H4 (cell line): ENCODE measurements around the gene SHC2. TPM values are rescaled to one million over a fixed set of nuclear protein-coding genes. Genes with fewer than 3 reads are reported as not detected.

ENCODE experiments used
- DNase-seq: peaks from one replicate; pipeline ENCODE4 v3.0.0-alpha.2; 2015; ENCODE audit warnings: low spot score
- total RNA-seq: library from RNA; depleted of rRNA; stranded (reverse); fragments of >200 nt; shearing (Covaris generic); gene quantifications from 2 replicates; pipeline ENCODE4 v1.2.3, GENCODE V29; 2014; rRNA removed

Gene SHC2, protein sequence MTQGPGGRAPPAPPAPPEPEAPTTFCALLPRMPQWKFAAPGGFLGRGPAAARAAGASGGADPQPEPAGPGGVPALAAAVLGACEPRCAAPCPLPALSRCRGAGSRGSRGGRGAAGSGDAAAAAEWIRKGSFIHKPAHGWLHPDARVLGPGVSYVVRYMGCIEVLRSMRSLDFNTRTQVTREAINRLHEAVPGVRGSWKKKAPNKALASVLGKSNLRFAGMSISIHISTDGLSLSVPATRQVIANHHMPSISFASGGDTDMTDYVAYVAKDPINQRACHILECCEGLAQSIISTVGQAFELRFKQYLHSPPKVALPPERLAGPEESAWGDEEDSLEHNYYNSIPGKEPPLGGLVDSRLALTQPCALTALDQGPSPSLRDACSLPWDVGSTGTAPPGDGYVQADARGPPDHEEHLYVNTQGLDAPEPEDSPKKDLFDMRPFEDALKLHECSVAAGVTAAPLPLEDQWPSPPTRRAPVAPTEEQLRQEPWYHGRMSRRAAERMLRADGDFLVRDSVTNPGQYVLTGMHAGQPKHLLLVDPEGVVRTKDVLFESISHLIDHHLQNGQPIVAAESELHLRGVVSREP
- 1.4 and 2.0 TPM in 2 replicates for total RNA-seq

- no peak for DNase-seq
Observed at GRCh38 chr19:460877-461720, at the start of gene SHC2. SHC2 (minus strand) TSS chr19:461033; CDS start chr19:460996, 37 bp downstream.

- no peak for DNase-seq
Observed at GRCh38 chr19:508204-509150, 47.6 kb upstream of the SHC2 start.

- peak; percentile 63 for DNase-seq
Observed at GRCh38 chr19:507286-508203, 46.7 kb upstream of the SHC2 start, which contains the start of gene TPGS1. TPGS1 (plus strand) TSS chr19:507497; CDS start chr19:507507, 10 bp downstream.

GRCh38 chr19:506404-507285 is 45.8 kb upstream of the SHC2 start:
- peak; percentile 100 for DNase-seq

- no peak for DNase-seq
Observed at GRCh38 chr19:504616-505015, 43.8 kb upstream of the SHC2 start.

DNA sequence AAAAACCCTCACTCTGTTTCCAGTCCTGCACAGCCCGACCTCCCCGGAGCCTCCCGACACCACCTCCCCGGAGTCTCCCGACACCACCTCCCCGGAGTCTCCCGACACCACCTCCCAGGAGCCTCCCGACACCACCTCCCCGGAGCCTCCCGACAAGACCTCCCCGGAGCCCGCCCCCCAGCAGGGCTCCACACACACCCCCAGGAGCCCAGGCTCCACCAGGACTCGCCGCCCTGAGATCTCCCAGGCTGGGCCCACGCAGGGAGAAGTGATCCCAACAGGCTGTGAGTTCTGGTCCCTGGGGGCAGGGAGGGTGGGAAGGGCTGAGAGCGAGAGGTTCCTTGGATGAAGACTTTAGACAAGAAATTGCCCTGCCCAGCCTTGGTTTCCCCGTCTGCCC is 40.8 kb upstream of the SHC2 start:
- DNase-seq: no peak

- DNase-seq: no peak
Observed at GRCh38 chr19:498977-499623, 38.3 kb upstream of the SHC2 start.

GRCh38 chr19:498511-498891 is 37.7 kb upstream of the SHC2 start:
- no peak for DNase-seq

GRCh38 chr19:497869-498510 is 37.2 kb upstream of the SHC2 start:
- DNase-seq: no peak

- no peak for DNase-seq
Observed at GRCh38 chr19:497491-497868, 36.6 kb upstream of the SHC2 start.

- DNase-seq: no peak
Observed at GRCh38 chr19:496986-497385, 36.2 kb upstream of the SHC2 start.

DNA sequence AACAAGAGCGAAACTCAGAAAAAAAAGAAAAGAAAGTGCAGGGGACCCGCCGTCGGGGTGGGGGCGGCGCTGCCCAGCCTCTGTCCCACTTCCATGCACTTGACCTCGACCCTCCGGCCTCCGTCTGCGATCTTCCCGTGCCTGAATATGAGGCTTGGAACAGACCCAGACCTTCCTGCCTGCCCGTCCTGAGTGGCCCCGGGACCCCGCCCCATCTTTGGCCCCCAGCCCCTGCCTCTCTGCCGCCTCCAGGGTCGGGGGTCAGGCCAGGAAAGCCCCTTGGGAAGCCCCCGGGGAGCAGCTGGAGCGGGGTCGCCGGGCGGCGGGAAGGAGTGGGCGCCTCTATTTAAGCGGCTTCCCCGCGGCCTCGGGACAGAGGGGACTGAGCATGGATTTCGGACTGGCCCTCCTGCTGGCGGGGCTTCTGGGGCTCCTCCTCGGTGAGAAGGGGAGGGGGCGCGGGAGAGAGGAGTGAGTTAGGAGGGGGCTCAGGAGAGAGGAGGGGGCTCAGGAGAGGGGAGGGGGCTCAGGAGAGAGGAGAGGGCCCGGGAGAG is 35.4 kb upstream of the SHC2 start, which contains the start of gene MADCAM1:
TSS of gene MADCAM1 (plus strand) at position 375 of the 554 bp plus-strand sequence. CDS start at position 389, 14 bp downstream.
- DNase-seq: no peak

DNA sequence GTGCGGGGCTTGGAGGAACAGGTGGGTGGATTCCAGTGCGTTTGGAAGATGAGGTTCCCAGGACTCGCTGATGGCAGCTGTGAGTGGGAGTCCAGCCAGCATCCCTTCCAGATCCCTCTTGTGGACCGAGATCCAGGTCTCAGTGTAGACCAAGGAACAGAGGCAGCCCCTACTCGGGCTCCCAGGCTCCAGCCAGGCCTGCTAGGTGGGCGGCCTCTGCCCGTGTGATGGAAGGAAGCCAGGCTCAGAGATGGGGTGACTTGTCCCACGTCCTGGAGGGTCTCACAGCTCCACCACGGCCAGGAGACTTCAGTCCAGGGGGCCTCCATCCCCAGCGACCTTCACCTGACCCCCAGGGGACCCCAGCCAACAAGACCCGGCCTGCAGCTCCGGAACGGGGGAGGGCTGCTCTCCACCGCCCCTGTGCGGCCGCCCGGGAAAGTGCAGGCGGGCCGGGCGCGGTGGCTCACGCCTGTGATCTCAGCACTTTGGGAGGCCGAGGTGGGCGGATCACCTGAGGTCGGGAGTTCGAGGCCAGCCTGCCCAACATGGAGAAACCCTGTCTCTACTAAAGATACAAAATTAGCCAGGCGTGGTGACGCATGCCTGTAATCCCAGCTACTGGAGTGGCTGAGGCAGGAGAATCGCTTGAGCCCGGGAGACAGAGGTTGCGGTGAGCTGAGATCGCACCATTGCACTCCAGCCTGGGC is 34.7 kb upstream of the SHC2 start:
- DNase-seq: no peak

- DNase-seq: no peak
Observed at GRCh38 chr19:495081-495401, 34.2 kb upstream of the SHC2 start.

- DNase-seq: no peak
Observed at GRCh38 chr19:494171-495080, 33.6 kb upstream of the SHC2 start.
